HG02759 (cell line): ENCODE measurements around the gene TMEM266.

ENCODE experiments used
- ATAC-seq: cut with Tn5 transposase; IDR thresholded peaks from one replicate; pipeline ENCODE4 v1.9.1; 2021; ENCODE audit warnings: mild to moderate bottlenecking, moderate library complexity; ENCODE audit not compliant: unreplicated experiment

TMEM266 gene

DNA sequence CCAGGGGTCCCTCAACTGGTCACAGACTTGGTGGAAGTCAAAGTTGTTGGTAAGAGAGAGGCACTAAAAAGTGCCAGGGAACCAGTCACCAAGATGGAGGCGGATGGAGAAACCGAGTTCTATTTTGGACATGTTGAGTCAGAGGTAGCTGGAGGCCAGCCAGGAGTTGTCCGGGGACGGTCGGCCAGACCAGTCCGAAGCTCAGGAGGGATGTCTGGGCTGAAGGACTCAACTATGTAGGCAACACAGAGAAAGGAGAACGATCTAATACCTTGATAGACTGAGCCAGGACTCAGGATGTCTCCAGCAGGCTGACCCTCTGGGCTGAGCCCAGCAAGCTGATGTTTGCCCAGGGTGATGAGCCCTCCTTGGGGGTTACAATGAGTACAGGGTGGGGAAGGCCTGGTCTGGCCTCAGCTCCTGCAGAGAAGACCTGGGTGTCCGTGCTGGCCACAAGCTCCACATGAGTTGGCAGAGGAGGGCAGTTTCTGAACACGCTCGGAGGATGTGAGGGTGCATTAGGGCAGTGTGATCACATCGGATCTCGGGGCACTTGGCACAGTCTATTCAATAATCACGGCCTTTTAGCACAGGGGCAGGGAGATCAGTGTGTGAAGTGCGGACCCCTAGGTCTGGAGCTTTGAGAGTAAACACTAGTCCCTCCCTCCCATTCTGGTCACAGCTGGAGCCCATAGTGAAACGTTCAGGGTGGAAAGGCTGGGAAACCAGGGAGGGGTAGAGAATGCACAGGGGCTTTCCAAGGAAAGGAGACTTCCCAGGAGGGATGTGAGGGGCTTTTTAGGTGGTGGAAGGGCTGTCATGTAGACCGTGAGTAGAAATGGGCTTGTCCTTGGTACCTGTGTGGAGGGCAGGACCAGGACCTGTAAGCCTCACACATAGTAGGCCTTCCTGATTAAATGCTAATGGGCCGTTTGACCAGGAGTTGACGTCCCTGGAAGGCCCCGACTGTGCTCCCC, 139.6 kb downstream of the TMEM266 start:
- ATAC-seq, result no peak

DNA sequence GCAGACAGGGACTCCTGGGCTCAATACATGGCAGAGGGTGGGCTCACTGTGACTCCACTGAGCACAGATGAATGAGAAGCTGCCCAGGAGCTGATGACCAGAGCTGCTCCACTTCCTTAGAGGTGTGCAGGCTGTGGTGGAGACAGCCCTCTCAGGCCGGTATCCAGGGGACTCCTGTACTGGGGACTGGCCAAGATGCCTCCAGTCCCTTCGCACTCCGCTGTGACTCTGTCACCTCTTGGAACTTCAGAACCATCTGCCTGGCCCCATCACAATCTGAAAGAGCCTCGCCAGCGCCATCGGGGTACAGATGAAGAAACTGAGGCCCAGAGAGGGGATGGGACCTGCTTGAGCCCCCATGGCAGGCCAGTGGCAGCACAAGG, 140.3 kb downstream of the TMEM266 start:
- no peak for ATAC-seq

GRCh38 chr15:76200641-76201105, 140.9 kb downstream of the TMEM266 start:
- no peak for ATAC-seq

- ATAC-seq, result no peak
Measured at GRCh38 chr15:76201536-76202255, 141.9 kb downstream of the TMEM266 start.

DNA sequence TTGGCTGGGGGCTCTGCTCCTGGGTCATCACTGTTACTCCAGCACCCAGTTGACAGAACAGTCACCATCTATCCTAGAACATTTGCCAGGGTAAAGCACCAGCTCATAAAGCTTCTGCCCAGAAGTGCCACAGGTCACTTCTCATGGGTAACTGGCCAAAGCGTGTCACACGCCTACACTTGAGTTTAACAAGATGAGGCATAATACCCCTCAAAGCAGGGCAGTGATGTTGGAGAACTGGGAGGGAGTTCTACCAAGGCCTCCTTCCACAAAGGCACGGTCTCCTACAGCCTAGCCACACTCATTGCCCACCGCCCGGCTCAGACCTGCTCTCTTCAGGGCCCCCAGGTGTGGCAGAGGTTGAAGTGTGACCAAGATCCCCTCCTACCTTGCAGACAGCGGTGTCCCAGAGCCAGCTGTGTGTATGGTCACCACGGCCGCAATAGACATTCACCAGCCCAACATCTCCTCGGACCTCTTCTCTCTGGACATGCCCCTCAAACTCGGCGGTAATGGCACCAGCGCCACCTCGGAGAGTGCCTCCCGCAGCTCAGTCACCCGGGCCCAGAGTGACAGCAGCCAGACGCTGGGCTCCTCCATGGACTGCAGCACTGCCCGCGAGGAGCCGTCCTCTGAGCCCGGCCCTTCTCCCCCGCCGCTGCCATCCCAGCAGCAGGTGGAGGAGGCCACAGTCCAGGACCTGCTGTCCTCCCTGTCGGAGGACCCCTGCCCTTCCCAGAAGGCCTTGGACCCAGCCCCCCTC, 143.7 kb downstream of the TMEM266 start:
- ATAC-seq, result no peak

DNA sequence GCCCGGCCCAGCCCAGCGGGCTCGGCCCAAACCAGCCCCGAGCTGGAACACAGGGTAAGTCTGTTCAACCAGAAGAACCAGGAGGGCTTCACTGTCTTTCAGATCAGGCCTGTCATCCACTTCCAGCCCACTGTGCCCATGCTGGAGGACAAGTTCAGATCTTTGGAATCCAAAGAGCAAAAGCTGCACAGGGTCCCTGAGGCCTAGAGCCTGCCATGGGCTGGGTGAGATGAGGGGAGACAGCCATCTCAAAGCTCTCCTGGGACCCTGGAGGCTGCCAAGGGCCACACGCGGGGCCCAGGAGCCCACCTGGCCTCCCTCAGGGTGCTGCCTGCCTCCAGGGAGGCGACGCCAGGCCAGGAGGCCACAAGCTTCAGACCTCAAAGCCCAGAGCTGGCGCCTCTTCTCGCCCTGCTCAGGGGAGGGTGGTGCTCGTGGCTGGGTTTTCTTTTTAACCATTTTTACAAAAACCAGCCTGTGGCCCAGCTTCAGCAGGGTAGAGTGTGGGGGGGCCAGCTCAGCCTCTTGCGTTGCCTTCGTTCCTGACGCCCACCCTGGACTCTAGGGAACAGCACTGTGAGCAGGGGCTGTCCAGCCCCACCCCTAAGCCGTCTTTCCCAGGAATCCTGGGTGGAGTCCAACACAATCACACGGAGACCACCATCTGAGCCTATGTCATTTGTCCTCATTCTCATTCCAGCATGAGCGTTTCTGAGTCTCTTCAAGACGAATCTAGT, 144.5 kb downstream of the TMEM266 start:
- ATAC-seq, result no peak

DNA sequence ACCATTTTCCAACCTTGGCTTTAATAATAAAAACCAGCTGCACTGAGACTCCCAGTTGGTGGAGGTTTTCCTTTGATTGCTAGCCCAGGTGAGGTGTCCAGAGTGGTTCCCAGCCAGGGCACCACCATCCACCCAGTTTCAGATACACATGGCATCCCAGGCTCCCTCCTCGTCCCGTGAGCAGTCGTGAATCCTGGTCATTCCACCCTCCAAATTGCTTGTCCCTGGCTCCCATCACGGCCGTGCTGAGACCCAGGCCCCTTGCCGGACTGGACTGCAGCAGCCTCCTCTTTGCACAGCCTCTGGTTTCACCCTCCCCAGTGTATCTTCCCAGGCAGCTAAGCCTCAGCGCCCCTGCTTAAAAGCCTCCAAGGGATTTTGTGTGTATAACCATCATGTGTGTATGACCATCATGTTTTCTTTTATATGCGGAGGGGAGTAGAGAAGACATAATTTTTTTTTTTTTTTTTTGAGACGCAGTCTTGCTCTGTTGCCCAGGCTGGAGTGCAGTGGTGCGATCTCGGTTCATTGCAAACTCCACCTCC, 145.2 kb downstream of the TMEM266 start:
- no peak for ATAC-seq

DNA sequence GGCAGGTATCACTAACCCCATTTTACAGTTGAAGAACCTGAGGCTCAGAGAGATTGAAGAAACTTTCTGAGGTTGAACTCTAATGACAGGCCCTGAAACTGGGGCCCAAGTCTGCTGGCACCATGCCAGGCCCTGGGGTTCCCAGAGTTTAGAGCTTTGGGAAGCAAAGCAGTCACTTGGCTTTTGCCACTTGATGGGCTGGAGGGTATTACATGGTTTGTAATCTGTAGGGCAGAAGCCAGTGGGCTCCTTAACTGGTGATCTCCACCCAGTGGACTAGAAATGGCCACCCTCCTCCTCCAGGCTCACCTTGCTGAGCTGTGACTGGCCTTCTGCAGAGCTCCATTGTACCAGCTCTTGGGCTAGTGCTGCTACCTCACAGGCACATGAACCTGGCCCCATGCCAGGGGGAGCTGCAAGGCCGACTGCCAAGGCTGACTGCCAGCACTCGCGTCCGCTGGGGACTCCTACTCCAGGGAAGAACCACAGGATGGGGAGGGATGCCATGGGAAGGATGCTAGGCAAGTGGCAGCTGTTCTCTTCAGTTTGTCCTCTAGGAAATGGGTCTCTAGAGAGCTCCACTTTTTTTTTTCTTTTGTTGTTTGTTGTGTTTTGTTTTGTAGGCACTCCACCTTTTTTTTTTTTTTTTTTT, 146.7 kb downstream of the TMEM266 start:
- no peak for ATAC-seq

- no peak for ATAC-seq
Measured at GRCh38 chr15:76208084-76208785, 148.4 kb downstream of the TMEM266 start.

DNA sequence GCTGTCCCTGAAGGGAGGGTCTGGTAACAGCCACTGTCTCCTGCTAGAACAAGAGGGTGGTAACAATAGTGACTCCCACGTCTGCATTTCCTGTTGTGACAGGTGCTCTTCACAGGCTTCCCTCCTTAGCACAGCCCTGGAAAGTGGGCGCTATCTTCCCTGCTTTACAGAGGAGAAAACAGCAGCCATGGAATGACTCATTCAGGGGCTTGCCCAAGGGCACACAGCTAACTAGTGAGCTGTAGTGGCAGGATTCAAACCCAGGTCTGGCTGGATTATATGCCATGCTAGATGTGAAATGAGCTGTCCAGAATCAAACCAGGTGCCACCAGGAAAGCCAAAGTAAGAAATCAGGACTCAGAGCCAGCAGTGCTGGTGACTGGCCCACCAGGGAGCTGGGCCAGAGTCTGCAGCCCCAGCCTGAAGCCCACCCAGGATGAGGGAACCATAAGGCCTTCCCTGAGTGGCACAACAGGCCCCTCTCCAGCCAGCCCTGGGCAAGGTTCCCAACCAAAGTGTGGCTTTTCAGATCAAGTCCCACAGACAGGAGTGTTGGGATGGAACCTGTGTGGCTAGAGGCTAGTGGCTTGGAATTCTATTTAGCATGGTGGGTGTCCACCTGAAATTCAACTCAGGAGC, 149.1 kb downstream of the TMEM266 start:
- ATAC-seq, result no peak

- ATAC-seq, result no peak
Measured at GRCh38 chr15:76209523-76209922, 149.7 kb downstream of the TMEM266 start.

- ATAC-seq, result no peak
Measured at GRCh38 chr15:76209942-76210341, 150.2 kb downstream of the TMEM266 start.

DNA sequence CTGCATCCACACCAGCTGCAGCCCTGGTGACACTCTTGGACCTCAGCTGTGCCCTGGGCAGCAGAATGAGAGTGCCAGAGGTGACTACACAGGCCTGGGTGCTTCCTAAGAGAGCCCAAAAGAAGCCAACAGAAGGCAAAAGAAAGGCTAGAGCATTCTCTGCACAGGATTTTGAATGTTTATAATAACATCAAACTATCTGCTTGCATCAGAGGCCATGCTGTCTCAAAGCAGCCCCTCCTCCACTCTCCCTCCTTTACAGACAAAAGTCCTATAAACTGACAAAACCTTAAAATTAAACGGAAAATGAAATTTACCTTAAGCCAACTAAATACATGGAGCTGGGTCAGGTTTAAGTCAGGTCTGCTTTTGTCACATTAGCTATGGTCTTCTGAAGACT, 155.8 kb downstream of the TMEM266 start:
- no peak for ATAC-seq

- no peak for ATAC-seq
Measured at GRCh38 chr15:76217029-76217881, 157.5 kb downstream of the TMEM266 start.

GRCh38 chr15:76217882-76218217, 158.1 kb downstream of the TMEM266 start:
- no peak for ATAC-seq

- ATAC-seq, result no peak
Measured at GRCh38 chr15:76221085-76221767, 161.4 kb downstream of the TMEM266 start.

DNA sequence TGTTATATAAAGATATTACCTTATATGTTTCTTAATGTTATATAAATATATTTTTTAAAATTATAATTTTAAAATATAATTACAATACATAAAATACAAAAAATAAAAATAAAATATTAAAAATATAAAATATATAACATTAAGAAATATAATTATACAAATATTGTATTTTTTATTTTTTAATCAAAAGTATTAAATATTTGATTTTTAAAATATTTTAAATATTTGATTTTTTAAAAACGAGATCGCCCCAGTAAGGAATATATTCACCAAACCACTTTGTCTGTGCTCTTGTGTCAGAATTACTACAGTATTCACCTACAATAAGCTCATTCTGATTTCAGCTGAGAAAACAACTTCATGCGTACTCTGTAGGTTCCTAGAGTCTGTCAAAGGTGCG, 162.4 kb downstream of the TMEM266 start:
- ATAC-seq, result no peak
